ENCODE measurements around the gene FNTB. TPM values are rescaled to one million over a fixed set of nuclear protein-coding genes. Genes with fewer than 3 reads are reported as not detected.

The FNTB gene
- total RNA-seq, 1 experiment from 2014 or later: 26.7 TPM

DNA sequence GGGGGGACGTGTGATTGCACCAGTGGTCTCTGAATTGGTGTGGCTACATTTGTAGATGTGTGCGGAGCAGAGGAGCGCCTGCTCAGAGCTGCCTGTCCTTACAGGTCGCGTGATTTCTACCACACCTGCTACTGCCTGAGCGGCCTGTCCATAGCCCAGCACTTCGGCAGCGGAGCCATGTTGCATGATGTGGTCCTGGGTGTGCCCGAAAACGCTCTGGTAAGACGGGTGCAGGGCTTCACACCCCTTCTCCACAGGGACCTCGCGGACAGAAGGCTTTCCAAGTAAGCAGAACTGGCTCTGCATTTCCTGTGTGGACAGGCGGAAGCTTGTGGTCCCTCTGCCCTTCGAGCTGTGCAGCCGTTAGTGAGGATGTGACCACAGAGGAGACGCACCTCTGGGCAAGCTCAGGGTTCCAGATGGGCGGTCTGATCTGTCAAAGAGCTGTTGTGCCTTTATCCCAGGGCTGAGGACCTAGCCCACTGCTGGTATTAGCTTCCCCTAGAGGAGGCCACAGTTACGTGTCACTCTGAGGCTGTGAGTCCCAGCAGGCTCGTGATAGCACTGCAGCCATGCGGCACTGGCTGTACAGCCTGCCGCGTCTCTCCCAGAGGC lies 67.9 kb downstream of the FNTB start:
- no peaks in the 10 kb centered on the region for H4K20me1 ChIP-seq (ENCODE audit: insufficient read depth)
- H3K4me1 ChIP-seq (ENCODE audit: control insufficient read depth in 1 of 2, insufficient read depth in 2 of 2, low read length in 2 of 2): no peaks in the 10 kb centered on the region
- no peaks in the 10 kb centered on the region for H3K79me2 ChIP-seq (ENCODE audit: insufficient read depth, low read length)
- H3K27me3 ChIP-seq (ENCODE audit: insufficient read depth, low read length): no peaks in the 10 kb centered on the region
- ATAC-seq: no peak; the same call in 1 of the 2 replicates
- no peak overlapping the region for H3K4me3 ChIP-seq (replicated peaks in 1 of 2; ENCODE audit: low read depth in 1 of 2, low read length in 2 of 2)
- H3K9ac ChIP-seq (ENCODE audit: low read length): no peak overlapping the region
- no peak for TF ChIP-seq TCF7L2 (IDR thresholded peaks at IDR 0.05; ENCODE audit: borderline replicate concordance, extremely low read depth, insufficient read depth, insufficient read length)
- POLR2A ChIA-PET: no interaction called here
- RAD21 ChIA-PET (ENCODE audit: low non-redundant PET in 1 of 2, low total read pairs in 2 of 2, uncharacterized antibody in 2 of 2, unreplicated experiment in 2 of 2): no interaction called here
- no peaks in the 10 kb centered on the region for H3K9me2 ChIP-seq (ENCODE audit: insufficient read depth)
- H3K36me3 ChIP-seq (ENCODE audit: control insufficient read depth in 1 of 2, insufficient read depth in 2 of 2, low read length in 2 of 2): peaks cover 5 to 8% of the 10 kb centered on the region in 2 experiments; a peak in 1 of 4 replicates
- intact Hi-C loops (cut with micrococcal nuclease): no loop called here
- CTCF ChIA-PET: no interaction called here
- no peak overlapping the region for H3K4me2 ChIP-seq (ENCODE audit: low read length)
- DNase-seq (ENCODE audit: low read depth, low spot score): no peak
- no peaks in the 10 kb centered on the region for H3K9me3 ChIP-seq (ENCODE audit: control insufficient read depth in 1 of 2, insufficient read depth in 1 of 2, low read depth in 1 of 2, low read length in 2 of 2)
- no peak overlapping the region for H3K27ac ChIP-seq (ENCODE audit: low read depth, low read length)
- BruUV-seq (replicated peaks): no TSS peak
- no peak overlapping the region for H2AFZ ChIP-seq (ENCODE audit: low read depth, low read length, poor library complexity, severe bottlenecking)

DNA sequence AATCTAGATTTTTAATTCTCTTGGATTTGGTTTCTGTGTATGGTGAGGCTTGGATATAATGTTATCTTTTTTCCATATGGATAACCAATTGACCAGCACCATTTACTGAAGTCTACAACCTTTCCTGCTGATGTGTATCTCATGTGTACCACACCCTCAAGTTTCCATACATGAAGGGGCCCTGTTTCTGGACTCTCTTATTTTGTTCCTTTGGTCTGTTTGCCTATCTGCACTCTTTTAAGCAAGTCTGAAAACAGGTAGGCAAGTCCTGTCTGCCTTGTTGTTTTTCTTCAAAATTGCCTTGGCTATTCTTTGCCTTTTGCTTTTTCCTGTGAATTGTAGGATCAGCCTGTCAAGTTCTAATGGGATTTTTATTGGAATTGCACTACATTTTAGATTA lies 71.0 kb downstream of the FNTB start:
- H3K9me3 ChIP-seq (ENCODE audit: control insufficient read depth in 1 of 2, insufficient read depth in 1 of 2, low read depth in 1 of 2, low read length in 2 of 2): no peaks in the 10 kb centered on the region
- BruUV-seq (replicated peaks): no TSS peak
- H3K27me3 ChIP-seq (ENCODE audit: insufficient read depth, low read length): no peaks in the 10 kb centered on the region
- H3K9me2 ChIP-seq (ENCODE audit: insufficient read depth): no peaks in the 10 kb centered on the region
- H3K4me3 ChIP-seq (replicated peaks in 1 of 2; ENCODE audit: low read depth in 1 of 2, low read length in 2 of 2): no peak overlapping the region
- intact Hi-C loops (cut with micrococcal nuclease): no loop called here
- H3K79me2 ChIP-seq (ENCODE audit: insufficient read depth, low read length): no peaks in the 10 kb centered on the region
- H3K27ac ChIP-seq (ENCODE audit: low read depth, low read length): no peak overlapping the region
- POLR2A ChIA-PET: no interaction called here
- no peaks in the 10 kb centered on the region for H3K4me1 ChIP-seq (ENCODE audit: control insufficient read depth in 1 of 2, insufficient read depth in 2 of 2, low read length in 2 of 2)
- H4K20me1 ChIP-seq (ENCODE audit: insufficient read depth): no peaks in the 10 kb centered on the region
- no peak overlapping the region for H3K4me2 ChIP-seq (ENCODE audit: low read length)
- DNase-seq (ENCODE audit: low read depth, low spot score) (no peak), ATAC-seq (no peak)
- no peak overlapping the region for H3K9ac ChIP-seq (ENCODE audit: low read length)
- H3K36me3 ChIP-seq (ENCODE audit: control insufficient read depth in 1 of 2, insufficient read depth in 2 of 2, low read length in 2 of 2): peaks cover 13 to 16% of the 10 kb centered on the region in 2 experiments; a peak in 3 of 4 replicates
- CTCF ChIA-PET: no interaction called here
- no peak overlapping the region for H2AFZ ChIP-seq (ENCODE audit: low read depth, low read length, poor library complexity, severe bottlenecking)
- RAD21 ChIA-PET (ENCODE audit: low non-redundant PET in 1 of 2, low total read pairs in 2 of 2, uncharacterized antibody in 2 of 2, unreplicated experiment in 2 of 2): no interaction called here
- no peak for TF ChIP-seq POLR2AphosphoS5 (IDR thresholded peaks at IDR 0.05; ENCODE audit: low read depth, low read length)
- no peak for TF ChIP-seq CBX3 (IDR thresholded peaks at IDR 0.05; ENCODE audit: low read depth)
- no peak for TF ChIP-seq SIN3A (IDR thresholded peaks at IDR 0.05; ENCODE audit: low read depth)
- TF ChIP-seq, protein P1, sequence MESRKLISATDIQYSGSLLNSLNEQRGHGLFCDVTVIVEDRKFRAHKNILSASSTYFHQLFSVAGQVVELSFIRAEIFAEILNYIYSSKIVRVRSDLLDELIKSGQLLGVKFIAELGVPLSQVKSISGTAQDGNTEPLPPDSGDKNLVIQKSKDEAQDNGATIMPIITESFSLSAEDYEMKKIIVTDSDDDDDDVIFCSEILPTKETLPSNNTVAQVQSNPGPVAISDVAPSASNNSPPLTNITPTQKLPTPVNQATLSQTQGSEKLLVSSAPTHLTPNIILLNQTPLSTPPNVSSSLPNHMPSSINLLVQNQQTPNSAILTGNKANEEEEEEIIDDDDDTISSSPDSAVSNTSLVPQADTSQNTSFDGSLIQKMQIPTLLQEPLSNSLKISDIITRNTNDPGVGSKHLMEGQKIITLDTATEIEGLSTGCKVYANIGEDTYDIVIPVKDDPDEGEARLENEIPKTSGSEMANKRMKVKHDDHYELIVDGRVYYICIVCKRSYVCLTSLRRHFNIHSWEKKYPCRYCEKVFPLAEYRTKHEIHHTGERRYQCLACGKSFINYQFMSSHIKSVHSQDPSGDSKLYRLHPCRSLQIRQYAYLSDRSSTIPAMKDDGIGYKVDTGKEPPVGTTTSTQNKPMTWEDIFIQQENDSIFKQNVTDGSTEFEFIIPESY (IDR thresholded peaks at IDR 0.05; ENCODE audit: extremely low read depth, insufficient replicate concordance, low read length): no peak
- TF ChIP-seq POLR2A (IDR thresholded peaks at IDR 0.05; ENCODE audit: borderline replicate concordance, extremely low read depth, insufficient read depth, insufficient read length): no peak
- no peak for TF ChIP-seq EGR1 (IDR thresholded peaks at IDR 0.05; ENCODE audit: low read depth)
- TF ChIP-seq JUND (IDR thresholded peaks at IDR 0.05): no peak
- no peak for TF ChIP-seq ZNF274 (IDR thresholded peaks at IDR 0.05; ENCODE audit: low read depth, low read length)
- no peak for TF ChIP-seq SRF (IDR thresholded peaks at IDR 0.05; ENCODE audit: low read depth)
- no peak for TF ChIP-seq ELF1 (IDR thresholded peaks at IDR 0.05; ENCODE audit: borderline replicate concordance, low read depth)
- no peak for TF ChIP-seq FOSL1 (IDR thresholded peaks at IDR 0.05; ENCODE audit: low read depth)
- no peak for TF ChIP-seq TCF7L2 (IDR thresholded peaks at IDR 0.05; ENCODE audit: borderline replicate concordance, extremely low read depth, insufficient read depth, insufficient read length)
- no peak for TF ChIP-seq MAX (IDR thresholded peaks at IDR 0.05)
- TF ChIP-seq EZH2 (IDR thresholded peaks at IDR 0.05): no peak
- TF ChIP-seq RAD21 (IDR thresholded peaks at IDR 0.05; ENCODE audit: low read depth): no peak
- no peak for TF ChIP-seq EZH2phosphoT487 (IDR thresholded peaks at IDR 0.05; ENCODE audit: borderline replicate concordance)
- TF ChIP-seq SP1 (IDR thresholded peaks at IDR 0.05; ENCODE audit: low read depth): no peak
